Mesenteric fat pad (tissue), 1 donor: ENCODE measurements around the gene IZUMO1. TPM values are rescaled to one million over a fixed set of nuclear protein-coding genes. Genes with fewer than 3 reads are reported as not detected.
"Not testable (repeated sequence)": the region's sequence is repeated elsewhere in the genome, so short reads cannot be mapped to it uniquely, and the experiment has no call there.

Source experiments
- DNase-seq: peaks from one replicate; pipeline ENCODE4 v3.0.0-alpha.2; 2020; ENCODE audit warnings: low spot score
- total RNA-seq: library from RNA; stranded (reverse); fragmentation: NEBNext Ultra II Directional; extraction: Animal tissue kit (Norgen Biotek cat#: 25700); gene quantifications from one replicate; pipeline ENCODE4 v1.2.1, GENCODE V29; 2021
- donor health status: DM: yes; HTN: yes; CAD: no.

IZUMO1 gene
- total RNA-seq, 1 donor from 2014 or later, result 2.0 TPM

DNA sequence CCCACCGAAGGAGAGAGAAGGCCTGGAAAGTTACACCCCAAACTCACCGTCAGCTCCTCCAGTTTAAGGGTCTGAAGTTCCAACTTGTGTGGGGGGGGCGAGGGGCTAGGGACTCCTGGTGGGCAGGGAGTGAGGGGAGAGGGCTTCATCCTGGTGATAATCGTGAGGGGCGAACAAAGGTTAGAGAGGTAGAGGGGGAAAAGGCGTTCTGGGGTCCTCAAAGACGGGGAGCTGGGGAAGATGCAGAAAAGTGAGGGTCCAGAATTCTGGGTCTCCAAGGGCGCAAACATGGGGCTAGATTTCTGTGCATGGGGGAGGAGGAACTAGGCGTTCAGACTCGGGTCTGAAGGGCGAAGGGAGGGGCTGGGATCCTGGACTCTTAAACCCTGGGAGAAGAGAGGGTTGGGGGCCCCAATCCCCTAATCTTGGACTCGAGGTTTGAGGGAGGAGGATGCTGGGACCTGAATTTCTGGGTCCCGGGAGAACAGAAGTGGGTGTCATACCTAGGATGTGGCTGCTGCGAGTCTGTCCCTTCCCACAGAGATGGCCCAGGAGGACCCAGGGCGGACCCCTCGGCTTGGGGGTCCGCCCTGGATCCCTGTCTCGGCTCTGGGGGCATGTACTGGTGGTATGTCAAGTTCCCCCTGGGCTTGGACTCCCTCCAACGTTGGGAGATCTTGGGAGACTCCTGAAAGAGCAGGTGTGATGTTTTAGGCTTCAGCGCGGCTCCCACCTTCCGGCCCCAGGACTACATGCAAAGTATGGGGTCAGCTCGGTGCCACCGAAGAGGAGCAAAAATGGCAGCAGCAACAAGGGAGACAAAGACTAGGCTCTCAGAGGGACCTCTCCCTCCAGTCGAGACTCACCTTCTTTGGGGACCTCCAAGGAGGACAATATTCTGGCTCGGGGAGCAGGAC is 31.7 kb downstream of the IZUMO1 start:
- DNase-seq, result no peak

DNA sequence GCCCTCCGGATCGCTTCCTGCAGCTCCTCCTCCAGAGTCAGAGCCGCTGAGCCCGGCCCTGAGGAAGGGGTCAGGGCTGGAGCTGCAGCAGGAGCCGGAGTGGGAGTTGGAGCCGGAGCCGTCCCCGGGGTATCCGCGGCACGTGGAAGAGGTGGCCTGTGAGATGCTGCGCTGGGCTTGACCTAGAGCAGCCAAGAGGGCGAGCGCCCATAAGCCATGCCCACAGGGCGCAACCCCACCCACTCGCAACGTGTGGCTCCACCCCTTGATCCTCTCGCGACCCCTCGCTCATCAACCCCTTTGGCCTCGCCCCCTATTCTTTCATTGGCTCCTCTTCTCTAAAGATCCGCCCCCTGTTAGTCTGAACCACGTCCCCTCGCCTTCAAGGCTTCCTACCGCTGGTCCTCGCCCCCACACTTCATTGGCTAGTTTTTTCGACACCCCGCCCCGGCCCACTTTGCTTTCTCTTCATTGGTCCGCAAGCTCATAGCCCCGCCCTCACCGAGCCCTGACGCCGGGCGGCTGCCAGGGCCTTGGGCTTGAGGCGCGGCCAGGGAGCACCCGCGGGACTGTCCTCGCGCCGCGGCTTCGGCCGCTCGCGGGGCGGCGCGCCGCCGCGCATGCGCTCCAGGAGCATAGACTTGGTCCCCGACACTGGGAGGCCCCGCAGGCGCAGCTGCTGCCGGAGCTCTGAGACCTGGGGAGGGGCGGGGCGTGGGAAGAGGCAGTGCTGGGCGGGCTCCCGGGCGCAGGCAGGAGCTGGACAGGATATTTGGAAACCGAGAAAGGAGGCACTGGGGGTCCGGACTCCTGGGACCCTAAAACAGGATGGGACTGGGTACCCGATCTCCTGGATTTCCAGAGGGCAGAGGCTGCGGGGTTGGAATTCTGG is 32.6 kb downstream of the IZUMO1 start:
- DNase-seq, result peak; percentile 99

DNA sequence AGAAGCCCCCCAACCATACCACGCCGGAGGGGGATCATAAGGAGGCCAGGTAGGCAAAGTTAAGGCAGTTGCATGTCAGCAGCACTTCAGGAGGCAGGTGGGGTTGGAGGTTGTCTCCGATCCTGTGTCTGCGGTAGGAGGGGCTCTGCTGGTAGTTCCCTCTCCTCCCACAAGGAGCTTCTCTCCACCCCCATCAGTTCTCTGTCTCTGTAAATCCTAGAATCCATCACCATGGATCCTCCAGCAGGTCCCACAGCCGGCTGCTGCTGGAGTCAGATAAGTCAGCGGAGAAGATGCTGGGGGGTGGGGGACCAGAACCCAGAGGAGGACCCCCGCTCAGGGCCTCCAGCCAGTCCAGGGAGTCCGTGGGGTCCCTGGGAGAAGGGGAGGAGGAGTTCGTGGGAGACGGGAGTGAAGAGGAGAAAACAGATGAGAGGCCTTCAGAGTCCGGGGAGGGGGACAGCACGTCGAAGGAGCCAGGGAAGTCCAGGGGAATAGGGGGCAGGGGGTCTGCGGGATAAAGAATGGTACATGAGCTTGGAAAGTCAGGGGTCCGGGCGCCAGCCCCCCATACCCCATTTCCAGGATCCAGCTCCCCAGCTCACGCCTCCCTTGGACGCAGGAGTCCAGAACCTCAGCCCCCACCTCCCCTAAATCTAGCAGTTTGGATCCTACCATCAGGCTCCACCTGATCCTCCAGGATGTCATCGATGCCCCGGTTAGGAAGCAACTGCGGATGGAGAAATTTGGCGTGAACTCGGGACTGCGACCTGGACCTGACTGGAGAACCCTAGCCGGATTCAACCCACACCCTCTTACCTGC is 33.5 kb downstream of the IZUMO1 start:
- DNase-seq, result no peak

DNA sequence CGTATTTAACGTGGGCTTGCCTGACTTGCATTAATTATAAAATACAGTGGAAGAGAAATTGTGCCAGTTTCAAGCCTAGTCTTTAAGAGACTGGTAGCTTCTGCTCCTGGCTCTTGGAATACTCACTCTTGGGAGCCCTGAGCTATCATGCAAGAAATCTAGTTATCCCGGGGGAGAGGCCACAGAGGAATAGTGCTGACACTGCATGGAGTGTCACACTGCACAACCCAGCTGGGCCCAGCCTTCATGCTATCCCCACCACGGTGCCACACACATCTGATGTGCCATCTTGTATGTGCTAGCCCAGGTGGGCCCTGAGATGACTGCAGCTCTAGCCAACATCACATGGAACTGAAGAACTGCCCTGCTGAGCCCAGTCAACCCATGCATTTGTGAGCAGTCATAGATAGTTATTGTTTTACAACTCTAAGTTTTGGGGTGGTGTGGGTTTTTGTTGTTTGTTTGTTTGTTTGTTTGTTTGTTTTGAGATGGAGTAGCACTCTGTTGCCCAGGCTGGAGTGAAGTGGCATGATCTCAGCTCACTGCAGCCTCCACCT is 35.5 kb downstream of the IZUMO1 start:
- DNase-seq, result no peak

DNA sequence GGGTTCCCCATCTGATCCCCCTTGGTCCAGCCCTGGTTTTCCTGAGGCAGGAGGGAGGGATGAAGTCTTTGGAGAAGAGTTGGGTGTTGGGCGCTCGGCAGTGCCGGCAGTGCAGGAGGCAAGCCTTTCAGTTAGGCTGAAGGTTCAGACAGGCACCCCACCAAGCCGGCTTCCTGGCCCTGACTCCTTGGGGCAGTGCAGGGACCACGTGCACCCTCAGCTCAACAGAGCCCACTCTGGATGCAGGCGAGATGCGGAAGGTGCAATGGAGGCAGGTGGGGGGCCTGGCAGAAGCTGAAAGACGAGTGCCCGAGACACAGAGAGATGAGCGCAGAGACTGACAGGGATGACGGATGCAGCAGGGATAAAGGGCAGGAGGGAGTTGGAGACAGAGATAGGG is 38.2 kb downstream of the IZUMO1 start:
- no peak for DNase-seq

DNA sequence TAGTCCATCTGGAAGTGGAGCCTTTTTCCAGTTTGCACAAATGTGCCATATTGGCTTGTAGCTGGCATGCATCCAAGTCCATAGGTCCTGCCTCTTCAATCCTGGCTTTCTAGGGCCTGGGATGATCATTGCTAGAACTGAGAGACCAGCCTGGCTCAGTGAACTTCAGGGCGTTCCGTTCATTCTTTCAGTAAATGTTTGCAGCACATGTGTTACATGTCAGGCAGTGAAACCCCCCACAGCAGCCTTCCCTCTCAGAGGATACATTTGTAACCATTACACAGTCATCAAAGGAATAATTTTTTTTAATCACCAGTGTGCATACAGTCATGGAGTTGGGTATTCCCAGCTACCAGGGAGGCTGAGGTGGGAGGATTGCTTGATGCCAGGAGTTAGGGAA is 41.3 kb downstream of the IZUMO1 start:
- no peak for DNase-seq

DNA sequence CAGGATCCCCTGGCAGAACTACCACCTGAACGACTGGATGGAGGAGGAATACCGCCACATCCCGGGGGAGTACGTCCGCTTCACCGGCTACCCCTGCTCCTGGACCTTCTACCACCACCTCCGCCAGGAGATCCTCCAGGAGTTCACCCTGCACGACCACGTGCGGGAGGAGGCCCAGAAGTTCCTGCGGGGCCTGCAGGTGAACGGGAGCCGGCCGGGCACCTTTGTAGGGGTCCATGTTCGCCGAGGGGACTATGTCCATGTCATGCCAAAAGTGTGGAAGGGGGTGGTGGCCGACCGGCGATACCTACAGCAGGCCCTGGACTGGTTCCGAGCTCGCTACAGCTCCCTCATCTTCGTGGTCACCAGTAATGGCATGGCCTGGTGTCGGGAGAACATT is 43.4 kb downstream of the IZUMO1 start:
- DNase-seq, result no peak

DNA sequence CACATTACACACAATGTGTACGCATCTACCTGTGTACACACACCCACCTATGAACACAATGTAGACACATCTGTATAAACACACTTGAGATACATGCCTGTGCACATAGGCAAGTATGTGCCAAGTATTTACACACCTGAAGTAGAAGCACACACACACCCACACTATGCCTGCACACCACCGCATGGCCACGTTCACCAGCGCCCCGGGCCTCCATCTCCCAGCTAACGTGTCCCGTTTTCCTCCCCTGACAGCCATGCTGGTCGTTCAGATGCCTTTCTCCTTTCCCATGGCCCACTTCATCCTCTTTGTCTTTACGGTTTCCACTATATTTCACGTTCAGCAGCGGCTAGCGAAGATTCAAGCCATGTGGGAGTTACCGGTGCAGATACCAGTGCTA is 44.0 kb downstream of the IZUMO1 start:
- no peak for DNase-seq

DNA sequence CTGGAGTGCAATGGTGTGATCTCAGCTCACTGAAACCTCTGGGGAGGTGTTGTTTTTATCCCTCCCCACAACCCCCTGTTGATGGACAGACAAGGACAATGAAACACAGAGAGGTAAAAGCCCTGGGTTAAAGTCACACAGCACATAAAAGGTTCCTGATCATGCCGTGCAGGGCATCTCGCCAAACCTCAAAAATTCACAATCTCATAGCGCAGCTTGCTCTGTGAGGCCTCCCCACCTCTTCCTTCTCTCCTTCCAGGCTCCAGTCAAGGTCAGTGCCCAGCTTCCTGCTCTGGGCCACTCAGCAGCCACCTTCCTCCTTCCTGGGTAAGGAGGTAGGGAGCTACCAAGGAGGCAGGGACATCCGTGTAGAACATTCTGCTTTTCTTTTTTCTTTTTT is 48.7 kb downstream of the IZUMO1 start:
- no peak for DNase-seq

DNA sequence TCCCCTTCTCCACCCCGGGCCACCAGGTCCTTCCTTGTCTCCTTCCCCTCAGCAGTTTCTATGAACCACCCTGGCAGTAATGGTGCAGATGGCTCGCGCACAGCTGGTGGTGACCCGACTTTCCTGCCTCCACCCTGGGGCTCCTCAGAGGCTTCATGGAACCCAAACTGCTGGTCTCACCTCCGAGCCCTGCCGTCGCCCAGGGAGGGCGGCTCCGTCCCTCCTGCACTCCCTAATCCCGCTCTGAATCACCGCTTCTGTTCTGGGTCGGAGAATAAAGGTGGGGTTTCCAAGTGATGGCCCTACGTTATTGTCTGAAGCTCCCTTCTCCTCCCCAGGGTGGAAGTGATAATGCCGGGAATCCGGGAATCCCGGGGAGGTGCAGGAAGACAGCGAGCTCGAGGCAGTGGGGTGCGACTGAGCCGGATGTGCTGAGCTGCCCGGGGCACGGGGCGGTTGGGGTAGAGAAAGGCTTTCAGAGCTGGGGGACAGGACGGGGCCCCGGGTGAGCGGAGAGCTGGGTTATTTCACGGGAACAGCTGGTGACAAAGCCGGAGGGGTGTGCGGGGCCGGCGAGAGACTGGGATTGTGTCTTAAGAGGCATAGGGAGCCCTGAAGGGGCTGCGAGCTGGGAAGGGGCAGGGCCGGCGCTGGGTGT is 50.2 kb downstream of the IZUMO1 start:
- no peak for DNase-seq

DNA sequence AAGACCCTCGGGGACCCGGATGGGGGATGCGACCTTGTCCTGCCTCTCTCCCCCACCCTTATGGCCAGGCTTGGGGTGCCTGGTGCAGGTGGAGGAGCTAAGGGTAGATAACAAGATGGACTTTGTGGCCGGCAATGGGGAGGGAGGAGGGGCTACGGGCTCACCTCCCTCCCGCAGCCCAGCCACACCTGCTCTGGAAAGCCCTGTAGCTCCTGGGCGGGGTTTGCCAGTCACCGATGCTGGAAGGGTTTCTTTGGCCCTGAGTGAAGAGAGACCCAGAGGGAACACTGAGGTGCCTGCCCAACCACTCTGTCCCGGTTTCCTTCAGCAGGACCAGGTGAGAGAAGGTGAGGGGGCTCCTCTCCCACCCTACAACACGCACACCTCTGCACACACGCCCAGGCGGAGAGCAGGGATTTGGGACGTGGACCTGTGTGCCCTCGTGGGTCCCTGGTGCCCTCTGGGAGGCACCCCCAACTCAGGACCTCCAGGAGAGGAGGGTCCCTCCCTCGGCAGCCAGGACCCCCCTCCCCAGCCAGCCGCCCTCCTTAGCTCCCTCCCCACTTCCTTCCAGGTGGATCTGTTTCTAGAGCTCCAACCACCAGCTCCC is 50.9 kb downstream of the IZUMO1 start, which contains the start of gene FUT2:
Gene FUT2 (plus strand): TSS at position 229 of the 610 bp plus-strand sequence. CDS start 6,986 bp downstream, outside the sequence.
- no peak for DNase-seq

DNA sequence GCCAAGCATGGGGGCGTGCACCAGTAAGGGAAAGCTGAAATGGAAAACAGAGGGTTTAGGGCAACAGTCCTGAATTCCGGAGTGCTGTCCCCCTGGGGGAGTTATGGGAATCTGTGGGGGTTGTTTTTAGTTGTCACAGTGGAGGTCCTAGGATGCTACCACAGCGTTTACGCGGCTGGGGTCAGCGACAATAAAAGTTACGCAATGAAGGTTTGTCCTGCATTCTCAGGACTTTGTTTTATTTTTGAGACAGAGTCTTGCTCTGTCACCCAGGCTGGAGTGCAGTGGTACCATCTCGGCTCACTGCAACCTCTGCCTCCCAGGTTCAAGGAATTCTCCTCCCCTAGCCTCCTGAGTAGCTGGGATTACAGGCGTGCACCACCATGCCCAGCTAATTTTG is 53.1 kb downstream of the IZUMO1 start:
- not testable (repeated sequence) for DNase-seq

Other genes starting within 250 kb of the IZUMO1 start
- gene LMTK3, start 235.1 kb downstream of the IZUMO1 start, total RNA-seq, result 0.45 TPM
- 0.48 TPM for gene SULT2B1, start 194.7 kb downstream of the IZUMO1 start, total RNA-seq
- not detected for gene SPACA4, start 140.2 kb downstream of the IZUMO1 start, total RNA-seq
- 0.71 TPM for gene FAM83E, start 131.8 kb downstream of the IZUMO1 start, total RNA-seq
- 876 TPM for gene RPL18, start 127.7 kb downstream of the IZUMO1 start, total RNA-seq
- 14.0 TPM for gene SPHK2, start 127.4 kb downstream of the IZUMO1 start, total RNA-seq
- 1.4 TPM for gene DBP, start 109.5 kb downstream of the IZUMO1 start, total RNA-seq
- 3.3 TPM for gene CA11, start 100.7 kb downstream of the IZUMO1 start, total RNA-seq
- gene NTN5, start 73.9 kb downstream of the IZUMO1 start, total RNA-seq, result 0.51 TPM
- gene FUT2, start 50.9 kb downstream of the IZUMO1 start, total RNA-seq, result 0.19 TPM
- gene MAMSTR, start 27.2 kb downstream of the IZUMO1 start, total RNA-seq, result 0.58 TPM
- gene RASIP1, start 6.3 kb downstream of the IZUMO1 start, total RNA-seq, result 34.5 TPM
- 5.7 TPM for gene FUT1, start 5.7 kb upstream of the IZUMO1 start, total RNA-seq
- gene FGF21, start 8.6 kb upstream of the IZUMO1 start, total RNA-seq, result not detected
- 20.3 TPM for gene BCAT2, start 64.1 kb upstream of the IZUMO1 start, total RNA-seq
- gene HSD17B14, start 89.6 kb upstream of the IZUMO1 start, total RNA-seq, result 9.4 TPM
- gene PLEKHA4, start 121.7 kb upstream of the IZUMO1 start, total RNA-seq, result 44.9 TPM
- gene PPP1R15A, start 125.5 kb upstream of the IZUMO1 start, total RNA-seq, result 152 TPM
- not detected for gene TULP2, start 151.8 kb upstream of the IZUMO1 start, total RNA-seq
- gene NUCB1, start 153.4 kb upstream of the IZUMO1 start, total RNA-seq, result 304 TPM
- gene DHDH, start 186.8 kb upstream of the IZUMO1 start, total RNA-seq, result 0.61 TPM
- 71.8 TPM for gene BAX, start 208.0 kb upstream of the IZUMO1 start, total RNA-seq
- 9,334 TPM for gene FTL, start 218.4 kb upstream of the IZUMO1 start, total RNA-seq
- gene GYS1, start 246.4 kb upstream of the IZUMO1 start, total RNA-seq, result 82.0 TPM
- gene RUVBL2, start 247.0 kb upstream of the IZUMO1 start, total RNA-seq, result 40.0 TPM